ENCODE data around the gene GABRA4.
A peak's percentile ranks its signal among the peaks of the same experiment; 100 is the strongest.

GABRA4 gene

GRCh38 chr4:47002580-47002979, 9.2 kb upstream of the GABRA4 start:
- TF ChIP-seq CTCF (IDR thresholded peaks at IDR 0.05; ENCODE audit: low read length) (peak; percentile 37), EZH2phosphoT487 (IDR thresholded peaks at IDR 0.05; ENCODE audit: low read length) (no peak), EZH2 (optimal IDR thresholded peaks at IDR 0.05; ENCODE audit: low read depth, low read length) (no peak)
- H3K9me2 ChIP-seq (replicated peaks; ENCODE audit: insufficient read depth, low read length) = no peaks in the 10 kb centered on the region
- no peaks in the 10 kb centered on the region for H3K79me2 ChIP-seq (ENCODE audit: low read length)
- no peak overlapping the region for H3K27ac ChIP-seq (ENCODE audit: low read length)
- no peaks in the 10 kb centered on the region for H3K27me3 ChIP-seq (replicated peaks; ENCODE audit: insufficient read depth, low read length)
- H3K9me3 ChIP-seq (replicated peaks; ENCODE audit: insufficient read depth, low read length) = no peaks in the 10 kb centered on the region
- DNase-seq = no peak
- no peaks in the 10 kb centered on the region for H3K36me3 ChIP-seq (replicated peaks; ENCODE audit: insufficient read depth, low read length)
- H3K4me1 ChIP-seq (ENCODE audit: low read length) = no peaks in the 10 kb centered on the region
- no peak overlapping the region for H3K4me3 ChIP-seq (ENCODE audit: low read length)
- no peaks in the 10 kb centered on the region for H4K20me1 ChIP-seq (ENCODE audit: insufficient read depth, low read length)
- H2AFZ ChIP-seq (ENCODE audit: low read length) = no peak overlapping the region
- no peak overlapping the region for H3K4me2 ChIP-seq (ENCODE audit: low read depth, low read length)
- no peaks in the 10 kb centered on the region for H3F3A ChIP-seq (ENCODE audit: insufficient read depth, low read length)
- H3K9ac ChIP-seq (ENCODE audit: low read length) = no peak overlapping the region

GRCh38 chr4:47000406-47000805, 7.0 kb upstream of the GABRA4 start:
- Histone ChIP-seq H3K9me3 (replicated peaks; ENCODE audit: insufficient read depth, low read length) (no peaks in the 10 kb centered on the region), H4K20me1 (ENCODE audit: insufficient read depth, low read length) (no peaks in the 10 kb centered on the region), H3K36me3 (replicated peaks; ENCODE audit: insufficient read depth, low read length) (no peaks in the 10 kb centered on the region), H3K9me2 (replicated peaks; ENCODE audit: insufficient read depth, low read length) (no peaks in the 10 kb centered on the region), H3K4me2 (ENCODE audit: low read depth, low read length) (no peak overlapping the region), H3K27me3 (replicated peaks; ENCODE audit: insufficient read depth, low read length) (no peaks in the 10 kb centered on the region), H3K79me2 (ENCODE audit: low read length) (no peaks in the 10 kb centered on the region), H2AFZ (ENCODE audit: low read length) (no peak overlapping the region), H3K4me3 (ENCODE audit: low read length) (no peak overlapping the region), H3K27ac (ENCODE audit: low read length) (no peak overlapping the region), H3F3A (ENCODE audit: insufficient read depth, low read length) (no peaks in the 10 kb centered on the region), H3K4me1 (ENCODE audit: low read length) (no peaks in the 10 kb centered on the region), H3K9ac (ENCODE audit: low read length) (no peak overlapping the region)
- DNase-seq = no peak
- TF ChIP-seq EZH2 (optimal IDR thresholded peaks at IDR 0.05; ENCODE audit: low read depth, low read length) (no peak), CTCF (IDR thresholded peaks at IDR 0.05; ENCODE audit: low read length) (no peak), EZH2phosphoT487 (IDR thresholded peaks at IDR 0.05; ENCODE audit: low read length) (no peak)

- H3K4me3 ChIP-seq (ENCODE audit: low read length) = no peak overlapping the region
Observed at GRCh38 chr4:46999566-46999965, 6.2 kb upstream of the GABRA4 start.

More at GRCh38 chr4:46999566-46999965, 6.2 kb upstream of the GABRA4 start:
- H3K9me3 ChIP-seq (replicated peaks; ENCODE audit: insufficient read depth, low read length) = no peaks in the 10 kb centered on the region
- no peaks in the 10 kb centered on the region for H3K79me2 ChIP-seq (ENCODE audit: low read length)
- no peaks in the 10 kb centered on the region for H3K27me3 ChIP-seq (replicated peaks; ENCODE audit: insufficient read depth, low read length)
- no peaks in the 10 kb centered on the region for H4K20me1 ChIP-seq (ENCODE audit: insufficient read depth, low read length)
- H3F3A ChIP-seq (ENCODE audit: insufficient read depth, low read length) = no peaks in the 10 kb centered on the region
- TF ChIP-seq EZH2 (optimal IDR thresholded peaks at IDR 0.05; ENCODE audit: low read depth, low read length) = no peak
- no peak for TF ChIP-seq EZH2phosphoT487 (IDR thresholded peaks at IDR 0.05; ENCODE audit: low read length)
- no peak for TF ChIP-seq CTCF (IDR thresholded peaks at IDR 0.05; ENCODE audit: low read length)
- DNase-seq = no peak
- no peaks in the 10 kb centered on the region for H3K4me1 ChIP-seq (ENCODE audit: low read length)
- no peak overlapping the region for H3K27ac ChIP-seq (ENCODE audit: low read length)
- no peak overlapping the region for H3K4me2 ChIP-seq (ENCODE audit: low read depth, low read length)
- H3K9ac ChIP-seq (ENCODE audit: low read length) = no peak overlapping the region
- no peaks in the 10 kb centered on the region for H3K36me3 ChIP-seq (replicated peaks; ENCODE audit: insufficient read depth, low read length)
- no peak overlapping the region for H2AFZ ChIP-seq (ENCODE audit: low read length)
- no peaks in the 10 kb centered on the region for H3K9me2 ChIP-seq (replicated peaks; ENCODE audit: insufficient read depth, low read length)

Data from MM.1S (cell line).